Measurements from ENCODE around the gene KIF1C.
A peak's percentile ranks its signal among the peaks of the same experiment; 100 is the strongest.

KIF1C gene

GRCh38 chr17:4998732-4999429 is 1.1 kb downstream of the KIF1C start:
- H3K4me3 ChIP-seq (ENCODE audit: control insufficient read depth, low read depth, low read length), result peak overlapping the region; percentile 100
- TF ChIP-seq, protein P1, sequence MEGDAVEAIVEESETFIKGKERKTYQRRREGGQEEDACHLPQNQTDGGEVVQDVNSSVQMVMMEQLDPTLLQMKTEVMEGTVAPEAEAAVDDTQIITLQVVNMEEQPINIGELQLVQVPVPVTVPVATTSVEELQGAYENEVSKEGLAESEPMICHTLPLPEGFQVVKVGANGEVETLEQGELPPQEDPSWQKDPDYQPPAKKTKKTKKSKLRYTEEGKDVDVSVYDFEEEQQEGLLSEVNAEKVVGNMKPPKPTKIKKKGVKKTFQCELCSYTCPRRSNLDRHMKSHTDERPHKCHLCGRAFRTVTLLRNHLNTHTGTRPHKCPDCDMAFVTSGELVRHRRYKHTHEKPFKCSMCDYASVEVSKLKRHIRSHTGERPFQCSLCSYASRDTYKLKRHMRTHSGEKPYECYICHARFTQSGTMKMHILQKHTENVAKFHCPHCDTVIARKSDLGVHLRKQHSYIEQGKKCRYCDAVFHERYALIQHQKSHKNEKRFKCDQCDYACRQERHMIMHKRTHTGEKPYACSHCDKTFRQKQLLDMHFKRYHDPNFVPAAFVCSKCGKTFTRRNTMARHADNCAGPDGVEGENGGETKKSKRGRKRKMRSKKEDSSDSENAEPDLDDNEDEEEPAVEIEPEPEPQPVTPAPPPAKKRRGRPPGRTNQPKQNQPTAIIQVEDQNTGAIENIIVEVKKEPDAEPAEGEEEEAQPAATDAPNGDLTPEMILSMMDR (IDR thresholded peaks at IDR 0.05; ENCODE audit: control insufficient read depth, insufficient read depth, low read depth, low read length, missing control alignments), result no peak
- DNase-seq (ENCODE audit: low read depth), result no peak

DNA sequence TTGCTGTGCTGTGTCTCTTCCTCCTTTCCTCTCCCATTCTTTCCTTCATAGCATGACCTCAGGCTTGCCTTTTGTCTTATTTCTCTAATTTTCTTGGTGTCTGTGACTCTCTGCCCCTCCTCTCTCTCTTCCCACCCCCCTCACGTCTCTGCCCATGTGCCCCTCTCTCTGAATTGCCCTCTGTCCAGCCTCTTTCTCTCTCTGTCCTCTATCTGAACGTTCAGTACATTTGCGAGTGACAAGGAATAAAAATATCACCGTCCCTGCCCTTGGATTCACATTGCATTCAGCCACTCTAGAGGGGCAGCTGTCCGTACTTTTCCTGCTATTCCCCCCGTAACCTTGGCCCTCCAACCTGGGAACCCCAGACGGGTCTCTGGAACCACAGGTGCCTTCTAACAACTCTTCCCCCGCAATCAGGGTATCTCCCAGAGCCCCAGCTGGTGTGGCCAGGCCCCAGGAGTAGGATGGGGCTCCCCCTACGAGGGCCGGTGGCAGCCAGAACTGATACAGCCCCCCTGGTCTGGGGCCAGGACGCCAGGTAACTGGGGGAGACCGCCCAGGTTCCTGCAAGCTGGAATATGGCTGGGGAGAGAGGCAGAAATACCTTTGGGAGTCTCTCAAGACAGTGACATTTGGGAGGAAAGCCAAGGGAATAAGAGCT is 1.8 kb downstream of the KIF1C start:
- TF ChIP-seq, protein P1 (IDR thresholded peaks at IDR 0.05; ENCODE audit: control insufficient read depth, insufficient read depth, low read depth, low read length, missing control alignments), result no peak
- no peak for DNase-seq (ENCODE audit: low read depth)
- peak overlapping the region; percentile 100 for H3K4me3 ChIP-seq (ENCODE audit: control insufficient read depth, low read depth, low read length)

DNA sequence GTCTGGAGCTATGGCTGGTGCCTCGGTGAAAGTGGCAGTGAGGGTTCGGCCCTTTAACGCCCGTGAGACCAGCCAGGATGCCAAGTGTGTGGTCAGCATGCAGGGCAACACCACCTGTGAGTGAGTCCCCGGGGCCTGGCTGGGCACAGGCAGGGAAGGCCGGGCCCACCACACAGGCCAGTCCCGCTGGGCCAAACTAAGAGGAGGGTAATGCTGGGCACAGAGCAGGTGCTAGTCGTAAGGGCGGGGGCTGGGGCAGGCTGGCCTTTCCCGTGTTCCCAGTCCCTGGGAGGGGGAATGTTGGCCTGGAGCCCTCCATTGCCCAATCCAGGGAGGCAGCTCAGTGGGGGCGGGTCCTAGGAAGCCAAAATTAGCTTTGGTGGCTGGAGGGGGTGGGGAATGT is 2.5 kb downstream of the KIF1C start:
- no peak for DNase-seq (ENCODE audit: low read depth)
- peak overlapping the region; percentile 100 for H3K4me3 ChIP-seq (ENCODE audit: control insufficient read depth, low read depth, low read length)
- TF ChIP-seq, protein P1 (IDR thresholded peaks at IDR 0.05; ENCODE audit: control insufficient read depth, insufficient read depth, low read depth, low read length, missing control alignments), result no peak

GRCh38 chr17:5002121-5002788 is 4.5 kb downstream of the KIF1C start:
- no peak overlapping the region for H3K4me3 ChIP-seq (ENCODE audit: control insufficient read depth, low read depth, low read length)
- DNase-seq (ENCODE audit: low read depth), result no peak
- TF ChIP-seq, protein P1 (IDR thresholded peaks at IDR 0.05; ENCODE audit: control insufficient read depth, insufficient read depth, low read depth, low read length, missing control alignments), result no peak

- H3K4me3 ChIP-seq (ENCODE audit: control insufficient read depth, low read depth, low read length), result no peak overlapping the region
- DNase-seq (ENCODE audit: low read depth), result no peak
- TF ChIP-seq, protein P1 (IDR thresholded peaks at IDR 0.05; ENCODE audit: control insufficient read depth, insufficient read depth, low read depth, low read length, missing control alignments), result no peak
These were observed 5.6 kb downstream of the KIF1C start for GRCh38 chr17:5003214-5003867.

DNA sequence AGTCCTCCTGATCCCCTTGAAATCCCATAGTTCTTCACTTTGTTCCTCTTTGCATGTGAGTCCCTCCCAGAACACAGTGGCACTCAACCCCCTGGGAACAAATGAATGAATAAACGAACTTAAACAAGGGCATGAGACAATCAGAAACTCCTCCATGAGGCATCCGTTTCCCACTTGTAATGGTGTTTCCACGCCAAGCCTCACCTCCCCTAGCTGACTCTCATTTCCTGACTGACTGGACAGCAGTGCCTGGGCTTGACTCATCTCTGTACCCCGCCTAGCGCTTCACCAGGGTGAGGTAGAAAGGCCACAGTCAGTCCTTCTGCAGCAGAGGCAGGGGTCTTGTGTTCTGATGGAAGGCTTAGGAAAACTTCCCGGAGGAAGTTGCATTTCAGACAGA is 14.2 kb downstream of the KIF1C start:
- no peak for DNase-seq (ENCODE audit: low read depth)
- TF ChIP-seq, protein P1 (IDR thresholded peaks at IDR 0.05; ENCODE audit: control insufficient read depth, insufficient read depth, low read depth, low read length, missing control alignments), result no peak
- no peak overlapping the region for H3K4me3 ChIP-seq (ENCODE audit: control insufficient read depth, low read depth, low read length)

All from AG09309 (cell line).